ENCODE data around the gene NGDN.
A peak's percentile ranks its signal among the peaks of the same experiment; 100 is the strongest.
"Not testable (repeated sequence)": the region's sequence is repeated elsewhere in the genome, so short reads cannot be mapped to it uniquely, and the experiment has no call there.

NGDN gene

GRCh38 chr14:23439107-23439835 lies 30.2 kb upstream of the NGDN start:
- no peak for DNase-seq

- DNase-seq = no peak
These were observed 28.4 kb upstream of the NGDN start for GRCh38 chr14:23441076-23441475.

DNA sequence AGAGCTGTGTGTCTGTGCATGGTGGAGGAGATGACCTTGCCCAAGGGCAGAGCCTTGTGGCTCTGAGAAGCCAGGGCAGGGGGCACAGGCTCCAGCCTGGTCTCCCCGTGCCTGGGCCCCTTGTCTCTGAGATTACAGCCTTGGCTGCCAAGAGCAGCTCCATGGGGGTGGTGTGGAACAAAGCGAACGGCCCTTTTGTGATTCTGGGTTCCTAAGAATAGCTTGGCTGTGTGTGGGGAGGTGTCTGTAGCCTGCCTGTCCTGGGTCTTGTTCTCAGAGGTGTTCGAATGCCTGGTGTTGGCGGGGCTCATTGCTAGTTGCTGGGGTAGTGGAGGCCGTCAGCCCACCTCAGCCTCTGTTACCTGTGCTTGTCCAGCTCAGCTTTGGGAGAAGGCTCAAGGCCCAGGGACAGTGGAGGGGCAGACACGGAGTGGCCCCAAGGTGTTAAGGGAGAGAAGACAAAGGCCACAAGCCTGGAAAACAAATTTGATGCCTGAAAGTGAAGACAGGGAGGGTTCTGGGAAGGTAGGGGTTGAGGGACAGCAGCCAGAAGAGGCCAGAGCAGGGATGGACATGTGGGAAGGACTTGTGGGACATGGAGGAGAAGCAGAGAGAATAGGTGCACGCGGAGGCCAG lies 26.7 kb upstream of the NGDN start:
- peak in 2 of 4 experiments; percentile 36 to 39 for DNase-seq

DNA sequence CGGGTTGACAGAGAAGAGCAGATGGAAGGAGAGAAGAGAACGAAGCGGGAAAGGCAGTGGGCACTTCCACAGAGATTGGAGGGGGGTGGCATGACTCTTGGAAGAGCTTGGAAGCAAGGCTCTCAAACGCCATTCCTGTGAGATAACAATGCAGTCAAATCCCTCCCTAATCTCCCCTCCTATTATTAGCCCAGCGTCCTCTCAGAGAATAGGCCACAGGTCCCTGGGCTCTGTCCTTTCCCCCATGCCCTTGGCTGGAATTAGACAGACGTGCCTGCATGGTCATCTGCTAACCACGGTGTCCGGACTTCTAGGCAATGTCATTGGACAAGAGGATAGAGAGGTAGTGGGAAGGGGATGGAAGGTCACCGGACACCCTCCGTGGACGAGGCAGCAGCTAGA lies 26.1 kb upstream of the NGDN start:
- no peak for DNase-seq

GRCh38 chr14:23443881-23444280 lies 25.6 kb upstream of the NGDN start:
- no peak for DNase-seq

- DNase-seq = no peak
These were observed 25.2 kb upstream of the NGDN start for GRCh38 chr14:23444314-23444713.

GRCh38 chr14:23445773-23446172 lies 23.7 kb upstream of the NGDN start:
- no peak for DNase-seq

DNA sequence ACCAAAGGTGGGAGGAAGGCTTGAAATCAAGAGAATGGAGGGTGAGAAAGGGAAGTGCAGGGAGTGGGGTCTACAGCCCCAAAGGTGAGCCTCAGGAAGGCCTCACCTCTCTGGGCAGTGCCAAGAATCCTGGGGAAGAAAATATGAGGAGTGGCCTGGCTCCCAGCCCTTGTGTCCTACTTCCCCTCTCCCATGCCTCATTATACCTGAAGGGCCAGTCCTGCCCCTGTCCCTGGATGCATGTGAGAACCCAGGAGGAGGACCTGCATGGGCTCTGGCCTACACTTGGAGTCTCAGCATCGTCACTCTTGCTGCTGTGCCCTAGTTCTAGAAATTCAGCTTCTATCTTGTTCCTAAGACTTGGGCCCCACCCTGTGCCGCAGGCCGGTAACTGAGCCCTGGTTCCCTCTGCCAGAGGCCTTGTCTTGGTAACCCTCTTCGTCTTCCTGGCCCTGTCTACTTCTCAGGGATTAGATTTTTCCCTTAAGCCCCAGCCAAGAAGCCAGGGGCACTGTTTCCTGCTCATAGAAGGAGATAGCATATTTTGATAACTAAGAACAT lies 23.1 kb upstream of the NGDN start:
- DNase-seq = no peak

DNA sequence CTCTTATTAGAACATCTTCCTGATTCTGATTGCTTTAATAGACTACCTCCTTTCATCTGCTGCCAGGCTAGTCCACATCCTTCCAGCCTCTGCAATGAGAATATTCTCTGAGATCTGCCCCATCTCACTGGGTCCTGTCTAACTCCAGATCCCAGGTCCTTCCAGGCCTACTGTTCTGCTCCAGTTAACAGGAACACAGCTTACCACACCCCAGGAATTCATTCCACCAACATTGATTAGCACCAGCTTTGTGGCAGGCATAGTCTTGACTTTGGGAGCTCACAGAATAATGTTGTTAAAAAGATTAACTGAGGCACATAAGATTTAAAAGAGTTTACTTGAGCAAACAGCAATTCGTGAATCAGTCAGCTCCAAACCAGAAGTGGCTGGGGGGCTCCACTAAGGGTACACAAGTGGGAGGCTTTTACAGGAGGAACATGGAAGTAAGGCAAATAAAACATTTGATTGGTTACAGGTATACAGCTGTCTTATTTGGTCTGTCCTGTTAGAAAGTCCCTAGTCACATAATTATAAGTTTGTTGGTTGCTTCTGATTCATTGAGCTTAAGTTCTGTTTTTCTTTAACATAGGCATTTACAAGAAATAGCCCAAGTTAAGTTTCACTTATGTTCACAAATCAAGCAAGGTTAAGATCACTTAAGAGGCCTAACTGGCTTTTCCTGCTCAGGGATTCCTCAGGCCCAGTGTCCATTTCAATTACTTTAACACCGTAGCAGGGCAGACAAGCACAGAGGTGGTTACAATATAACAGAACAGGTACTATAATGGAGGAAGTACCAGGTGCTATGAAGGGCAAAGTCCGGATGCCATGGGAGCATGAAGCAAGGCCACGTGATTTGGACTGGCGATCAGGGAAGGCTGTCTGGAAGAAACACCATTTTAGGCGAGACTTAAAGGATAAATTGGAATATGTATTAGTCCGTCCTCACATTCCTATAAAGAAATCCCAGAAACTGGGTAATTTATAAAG lies 21.8 kb upstream of the NGDN start:
- DNase-seq = no peak

DNA sequence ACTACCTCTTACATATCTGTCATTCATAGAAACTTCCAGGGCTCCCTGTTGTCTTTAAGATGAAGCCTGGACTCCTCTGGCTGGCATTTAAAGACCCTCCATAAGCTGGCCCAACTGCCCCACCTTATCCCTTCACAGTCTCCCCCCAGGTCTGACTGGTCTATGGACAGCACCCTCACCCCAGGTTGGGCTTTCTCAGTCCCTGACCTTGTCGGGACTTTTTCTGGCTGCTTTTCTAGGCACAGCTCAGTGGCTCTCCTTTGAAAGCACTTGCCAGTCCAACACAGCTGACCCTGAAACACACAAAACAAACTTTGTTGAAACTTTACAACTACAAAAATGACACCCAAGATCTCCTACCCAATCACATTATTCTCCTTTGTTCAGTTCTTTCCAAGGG lies 20.2 kb upstream of the NGDN start:
- no peak for DNase-seq

DNA sequence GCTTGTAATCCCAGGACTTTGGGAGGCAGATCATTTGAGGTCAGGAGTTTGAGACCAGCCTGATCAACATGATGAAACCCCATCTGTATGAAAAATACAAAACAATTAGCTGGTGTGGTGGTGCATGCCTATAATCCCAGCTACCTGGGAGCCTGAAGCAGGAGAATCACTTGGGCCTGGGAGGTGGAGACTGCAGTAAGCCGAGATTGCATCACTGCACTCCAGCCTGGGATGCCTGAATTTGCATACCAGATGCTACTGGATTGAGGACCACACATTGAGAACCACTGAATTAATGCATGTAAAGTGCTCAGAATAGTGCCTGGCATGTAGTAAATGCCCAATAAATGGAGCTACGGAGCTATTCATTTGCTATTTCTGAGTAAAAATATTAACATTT lies 19.1 kb upstream of the NGDN start:
- no peak for DNase-seq

- no peak for DNase-seq
These were observed 17.3 kb upstream of the NGDN start for GRCh38 chr14:23452237-23452636.

DNA sequence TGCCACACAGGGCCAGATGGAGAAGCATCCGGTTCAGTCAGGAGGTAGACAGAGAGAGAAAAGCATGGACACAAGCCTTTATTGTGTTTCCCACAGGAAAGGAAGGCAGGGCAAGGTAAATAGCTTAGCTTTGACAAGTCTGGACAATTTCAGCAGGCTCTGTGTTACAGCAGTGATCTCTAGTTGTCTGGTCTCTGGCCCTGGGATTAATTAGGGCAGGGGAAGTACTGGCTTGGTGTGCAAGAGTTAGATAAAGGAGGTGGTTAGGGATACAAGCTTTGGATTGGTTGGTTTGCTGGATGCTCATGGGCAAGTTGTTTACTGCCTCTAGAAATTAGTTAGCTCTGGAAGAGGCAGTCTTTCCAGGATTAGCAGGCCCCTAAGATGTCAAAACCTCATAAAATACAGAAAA lies 15.1 kb upstream of the NGDN start:
- no peak for DNase-seq

- DNase-seq = not testable (repeated sequence)
These were observed 12.5 kb upstream of the NGDN start for GRCh38 chr14:23456883-23457586.

- no peak for DNase-seq
These were observed 11.7 kb upstream of the NGDN start for GRCh38 chr14:23457587-23458445.

DNA sequence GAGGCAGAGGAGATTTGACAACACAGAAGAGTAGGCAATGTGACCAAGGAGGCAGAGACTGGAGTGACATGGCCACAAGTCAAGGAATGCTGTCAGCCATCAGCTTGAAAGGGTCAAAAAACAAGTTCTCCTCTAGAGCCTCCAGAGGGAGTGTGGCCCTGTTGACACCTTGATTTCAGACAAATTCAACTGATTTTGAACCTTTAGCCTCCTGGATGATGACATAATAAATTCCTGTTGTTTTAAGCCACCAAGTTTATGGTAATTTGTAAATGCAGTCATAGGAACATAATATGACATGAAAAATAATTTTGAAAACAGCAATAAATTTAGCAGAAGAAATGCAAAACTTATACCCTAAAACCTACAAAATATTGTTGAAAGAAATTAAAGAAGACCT lies 8.5 kb upstream of the NGDN start:
- no peak for DNase-seq

DNA sequence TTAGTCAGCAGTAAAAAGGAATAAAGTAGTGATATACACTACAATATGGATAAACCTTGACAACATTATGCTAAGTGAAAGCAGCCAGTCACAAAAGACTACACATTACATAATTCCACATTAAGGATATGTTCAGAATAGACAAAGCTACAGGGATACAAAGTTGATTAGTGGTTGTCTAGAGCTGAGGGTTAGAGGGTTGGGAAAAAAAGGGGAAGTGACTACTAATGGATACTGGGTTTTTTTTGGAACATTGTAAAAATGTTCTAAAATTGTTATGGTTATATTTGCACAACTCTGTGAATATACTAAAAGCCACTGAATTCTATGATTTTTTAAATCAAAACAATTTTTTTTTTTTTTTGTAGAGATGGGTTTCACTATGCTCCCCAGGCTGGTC lies 4.8 kb upstream of the NGDN start:
- no peak for DNase-seq

DNA sequence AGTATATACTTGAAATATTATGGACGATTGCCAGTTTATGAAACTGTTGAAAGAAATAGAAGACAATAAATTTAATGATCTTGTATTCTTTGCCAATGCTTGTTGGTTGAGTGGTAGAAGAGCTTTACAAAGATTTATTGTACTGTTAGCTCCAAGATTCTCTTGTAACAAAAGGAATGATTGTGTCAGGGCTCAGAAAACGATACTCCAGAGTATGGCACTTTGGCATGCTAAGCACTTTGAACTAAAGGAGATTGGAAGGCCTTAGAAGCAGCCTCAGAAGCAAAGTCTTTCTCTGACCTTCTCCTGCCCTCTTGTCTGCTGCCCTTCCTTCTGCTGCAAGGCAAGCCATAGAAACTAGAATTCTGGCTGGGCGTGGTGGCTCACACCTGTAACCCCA lies 4.2 kb upstream of the NGDN start:
- no peak for DNase-seq

GRCh38 chr14:23468704-23469126 lies 788 bp upstream of the NGDN start:
- no peak for DNase-seq

DNA sequence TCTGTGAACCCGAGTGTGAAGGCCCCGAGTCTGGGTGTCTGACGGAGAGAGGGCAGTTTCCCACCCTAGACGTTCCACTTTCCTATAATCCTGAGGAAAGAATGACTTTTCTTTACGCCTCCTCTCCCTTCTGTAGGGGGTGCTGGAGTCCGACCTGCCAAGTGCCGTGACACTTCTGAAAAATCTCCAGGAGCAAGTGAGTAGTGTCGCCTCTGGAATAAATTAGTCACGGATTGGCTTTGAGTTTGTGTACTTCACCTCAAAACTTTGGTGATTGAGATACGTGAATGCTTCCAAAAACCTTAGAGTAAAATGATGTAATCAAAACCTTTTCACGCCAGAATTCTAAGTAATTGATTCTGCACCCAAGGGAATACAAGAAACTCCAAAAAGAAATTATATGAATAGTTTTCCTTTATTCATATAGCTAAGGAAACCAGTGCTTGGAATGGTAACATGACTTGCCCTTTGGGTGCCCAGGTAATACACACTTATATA lies 452 bp downstream of the NGDN start:
- DNase-seq = no peak

- no peak for DNase-seq
These were observed 1.4 kb downstream of the NGDN start for GRCh38 chr14:23470947-23471346.

All from activated CD4-positive, CD25-positive, alpha-beta regulatory T cell (primary cell).